22Rv1 (cell line): ENCODE measurements around the gene MNAT1.

Source experiments
- ZFX ChIP-seq: fragments of 450-650 bp; IDR thresholded peaks from 2 replicates; pipeline ENCODE4 v1.6.1; 2017; ENCODE audit warnings: antibody characterized with exemption, borderline replicate concordance
- TF ChIP-seq, protein P1 (sequence below): fragments of 450-650 bp; IDR thresholded peaks from 2 replicates; pipeline ENCODE4 v1.5.1; 2017; ENCODE audit warnings: mild to moderate bottlenecking

DNA sequence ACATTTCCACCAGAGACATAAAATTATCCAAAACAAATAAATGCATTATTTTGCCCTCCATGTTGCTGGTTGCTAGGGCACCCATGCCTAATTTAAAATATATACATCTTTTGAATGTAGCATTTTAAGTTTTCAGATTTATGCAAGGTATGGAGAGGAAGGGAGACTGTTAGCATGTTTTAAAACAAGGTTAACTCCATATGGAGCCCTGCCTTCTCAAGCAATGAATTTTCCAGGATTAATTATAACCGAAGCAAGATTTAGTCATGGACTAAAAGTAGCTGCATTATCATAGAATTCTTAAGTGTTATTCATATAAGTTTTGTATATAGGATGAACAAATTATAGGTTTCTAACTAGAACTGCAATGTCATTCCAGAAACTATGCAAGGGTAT, 209.1 kb downstream of the MNAT1 start:
- TF ChIP-seq, protein P1, sequence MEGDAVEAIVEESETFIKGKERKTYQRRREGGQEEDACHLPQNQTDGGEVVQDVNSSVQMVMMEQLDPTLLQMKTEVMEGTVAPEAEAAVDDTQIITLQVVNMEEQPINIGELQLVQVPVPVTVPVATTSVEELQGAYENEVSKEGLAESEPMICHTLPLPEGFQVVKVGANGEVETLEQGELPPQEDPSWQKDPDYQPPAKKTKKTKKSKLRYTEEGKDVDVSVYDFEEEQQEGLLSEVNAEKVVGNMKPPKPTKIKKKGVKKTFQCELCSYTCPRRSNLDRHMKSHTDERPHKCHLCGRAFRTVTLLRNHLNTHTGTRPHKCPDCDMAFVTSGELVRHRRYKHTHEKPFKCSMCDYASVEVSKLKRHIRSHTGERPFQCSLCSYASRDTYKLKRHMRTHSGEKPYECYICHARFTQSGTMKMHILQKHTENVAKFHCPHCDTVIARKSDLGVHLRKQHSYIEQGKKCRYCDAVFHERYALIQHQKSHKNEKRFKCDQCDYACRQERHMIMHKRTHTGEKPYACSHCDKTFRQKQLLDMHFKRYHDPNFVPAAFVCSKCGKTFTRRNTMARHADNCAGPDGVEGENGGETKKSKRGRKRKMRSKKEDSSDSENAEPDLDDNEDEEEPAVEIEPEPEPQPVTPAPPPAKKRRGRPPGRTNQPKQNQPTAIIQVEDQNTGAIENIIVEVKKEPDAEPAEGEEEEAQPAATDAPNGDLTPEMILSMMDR = no peak
- no peak for TF ChIP-seq ZFX
